Stimulated activated CD4-positive, alpha-beta T cell treated with anti-CD3 and anti-CD28 coated beads, Interleukin-15, amount 100 ng/mL, for 1 hour (primary cell): ENCODE measurements around the gene SAMD1.

ENCODE experiments used
- DNase-seq, 2 donors: peaks; one replicate each; pipeline ENCODE4 v3.0.0-alpha.2; 2020; ENCODE audit warnings: low read depth in 1 of 2, low spot score in 1 of 2

SAMD1 gene

DNA sequence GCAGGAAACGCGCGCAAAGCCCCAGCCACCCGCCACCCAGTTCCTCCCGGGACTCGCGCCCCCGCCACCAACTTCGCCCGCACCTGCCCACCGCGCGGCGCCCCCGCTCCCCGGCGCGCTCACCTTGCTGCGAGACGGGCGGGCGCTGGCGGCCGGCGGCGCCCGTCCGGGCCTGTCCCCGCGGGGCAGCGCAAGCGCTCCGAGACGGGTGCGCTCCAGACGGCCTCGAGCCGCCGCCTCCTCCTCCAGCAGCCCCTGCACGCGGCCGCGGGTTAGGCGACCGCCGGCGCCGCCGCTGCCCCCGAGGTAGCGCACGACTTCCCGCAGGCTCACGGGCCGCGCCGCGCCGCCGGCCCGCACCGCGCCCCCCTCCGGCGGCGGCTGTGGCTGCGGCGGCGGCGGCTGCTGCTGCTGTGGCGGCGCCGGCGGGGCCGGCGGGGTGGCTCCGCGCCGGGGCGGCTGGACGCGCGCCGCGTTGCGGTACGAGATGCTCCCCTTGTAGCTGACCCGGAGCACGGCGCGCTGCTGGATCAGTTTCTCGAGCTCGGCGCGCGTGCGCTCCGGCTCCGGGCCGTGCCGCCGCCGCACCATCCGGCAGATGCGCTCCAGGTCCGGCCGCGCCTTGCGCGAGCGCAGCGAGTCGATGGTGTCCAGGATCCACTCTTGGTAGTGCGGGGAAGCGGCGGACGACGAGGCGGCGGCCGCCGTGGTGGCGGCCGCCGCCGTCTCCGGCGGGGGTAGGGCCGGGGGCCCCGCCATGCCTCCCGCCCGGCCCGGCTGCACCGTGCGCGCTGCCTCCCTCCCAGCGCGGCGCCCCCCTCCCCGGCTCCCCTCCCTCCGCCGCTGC lies 666 bp downstream of the SAMD1 start:
- DNase-seq, result peak in 1 of 2 donors; percentile 46

DNA sequence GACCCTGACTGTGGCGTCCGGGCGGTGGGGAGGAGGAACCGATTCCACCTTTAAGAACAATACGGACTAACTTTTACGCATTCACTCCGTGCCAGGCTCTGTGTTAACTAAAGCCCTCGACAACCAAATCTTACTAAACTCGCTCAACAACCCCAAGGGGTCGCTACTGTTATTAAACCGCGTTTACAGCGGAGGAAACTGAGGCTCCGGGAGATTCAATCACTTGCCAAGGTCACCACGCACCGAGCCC lies 1.2 kb downstream of the SAMD1 start:
- no peak for DNase-seq

DNA sequence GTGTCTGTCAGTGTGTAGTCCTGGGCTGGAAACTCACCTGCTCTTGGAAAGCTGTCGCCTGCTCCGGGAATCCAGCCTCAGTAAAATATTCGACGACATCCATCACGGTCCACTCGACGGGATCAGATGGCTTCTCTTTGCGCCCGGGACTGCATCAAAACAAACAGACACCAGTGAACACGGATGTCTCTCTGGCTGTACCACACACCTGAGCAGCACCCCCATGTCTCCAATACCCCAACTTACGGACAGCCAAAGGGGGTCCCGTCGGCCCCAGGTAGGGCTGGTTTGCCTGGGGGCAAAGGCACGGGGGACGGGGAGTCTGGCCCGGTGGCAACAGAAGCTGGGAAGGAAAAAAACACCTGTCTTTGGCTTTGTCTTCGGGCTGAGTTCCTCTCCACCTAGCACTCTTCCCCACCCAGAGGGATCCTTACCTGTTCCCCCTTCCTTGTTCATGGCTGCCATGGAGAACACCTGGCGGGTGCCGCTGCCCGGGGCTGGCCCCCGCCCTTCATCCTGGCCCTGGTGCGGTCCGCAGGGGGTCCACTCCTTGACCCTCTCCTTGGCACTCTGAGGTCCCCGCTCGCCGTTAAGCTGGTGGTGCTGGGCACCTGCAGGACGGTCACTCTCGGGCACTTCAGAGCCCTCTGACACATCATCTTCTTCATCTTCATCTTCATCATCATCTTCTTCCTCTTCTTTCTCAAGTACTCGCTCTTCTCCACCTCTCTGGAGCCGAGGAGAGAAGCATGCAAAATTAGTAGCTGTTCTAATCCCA lies 1.7 kb downstream of the SAMD1 start:
- no peak for DNase-seq

DNA sequence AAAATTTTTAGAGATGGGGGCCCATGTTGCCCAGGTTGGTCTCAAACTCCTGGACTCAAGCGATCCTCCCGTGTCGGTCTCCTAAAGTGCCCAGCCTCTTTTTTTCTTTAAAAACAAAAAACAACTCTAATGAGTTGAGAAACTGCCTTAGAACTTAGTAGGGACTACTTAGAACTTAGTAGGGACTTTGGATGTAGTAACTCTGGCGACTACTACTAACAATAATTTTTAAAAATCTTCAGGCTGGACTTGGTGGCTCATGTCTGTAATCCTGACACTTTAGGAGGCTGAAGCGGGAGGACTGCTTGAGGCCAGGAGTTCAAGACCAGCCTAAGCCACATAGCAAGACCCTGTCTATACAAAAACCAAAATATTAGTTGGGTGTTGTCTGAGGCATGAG lies 4.5 kb downstream of the SAMD1 start:
- no peak for DNase-seq

DNA sequence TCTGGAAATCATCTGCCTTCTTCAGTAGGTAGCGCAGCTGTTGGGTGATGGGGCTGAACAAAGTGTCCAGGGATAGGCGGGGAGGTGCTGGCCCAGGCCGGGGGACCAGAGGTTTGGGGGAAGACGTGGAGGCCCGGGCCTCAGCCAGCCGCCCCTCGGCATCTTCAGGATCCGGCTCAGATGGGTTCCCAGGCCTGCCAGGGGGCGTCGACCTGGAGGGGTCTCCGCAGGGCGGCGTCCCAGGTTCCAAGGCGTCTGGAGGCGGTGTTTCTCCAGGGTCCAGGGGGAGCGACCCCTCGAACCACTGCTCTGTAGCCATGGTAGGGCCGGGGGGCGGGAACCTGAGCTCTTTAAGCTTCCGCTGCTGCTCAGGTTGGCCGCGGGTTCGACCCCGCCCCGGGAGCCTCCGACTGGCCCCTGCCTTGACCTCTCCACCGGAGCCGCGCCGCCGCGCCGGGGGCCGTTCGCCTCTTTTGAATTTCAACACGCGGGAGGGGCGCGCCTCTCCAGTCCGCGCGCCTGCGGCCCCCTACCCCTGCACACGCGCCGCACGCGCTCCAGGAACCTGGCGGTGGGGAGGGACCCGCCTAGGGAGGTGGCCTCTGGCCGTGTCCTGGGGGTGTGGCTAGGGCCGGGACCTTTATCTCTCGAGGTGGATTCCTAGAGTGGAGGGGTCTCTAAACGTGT lies 5.1 kb downstream of the SAMD1 start, which contains the start of gene C19orf67:
TSS of gene C19orf67 (minus strand) at position 475 of the 687 bp plus-strand sequence. CDS start at position 319, 156 bp downstream.
- no peak for DNase-seq

DNA sequence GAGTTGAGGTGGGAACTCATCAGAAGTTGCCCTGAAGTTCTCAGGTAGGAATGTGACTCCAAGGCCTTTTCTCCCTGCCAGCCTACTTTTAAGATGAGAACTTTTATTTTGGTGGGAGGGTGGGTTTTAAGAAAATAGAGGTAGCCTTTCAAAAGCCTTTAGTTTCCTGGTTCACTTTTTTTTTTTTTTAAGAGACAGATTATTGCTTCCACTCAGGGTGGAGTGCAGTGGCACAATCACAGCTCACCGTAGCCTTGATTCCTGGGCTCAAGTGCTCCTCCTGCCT lies 7.9 kb downstream of the SAMD1 start:
- no peak for DNase-seq

DNA sequence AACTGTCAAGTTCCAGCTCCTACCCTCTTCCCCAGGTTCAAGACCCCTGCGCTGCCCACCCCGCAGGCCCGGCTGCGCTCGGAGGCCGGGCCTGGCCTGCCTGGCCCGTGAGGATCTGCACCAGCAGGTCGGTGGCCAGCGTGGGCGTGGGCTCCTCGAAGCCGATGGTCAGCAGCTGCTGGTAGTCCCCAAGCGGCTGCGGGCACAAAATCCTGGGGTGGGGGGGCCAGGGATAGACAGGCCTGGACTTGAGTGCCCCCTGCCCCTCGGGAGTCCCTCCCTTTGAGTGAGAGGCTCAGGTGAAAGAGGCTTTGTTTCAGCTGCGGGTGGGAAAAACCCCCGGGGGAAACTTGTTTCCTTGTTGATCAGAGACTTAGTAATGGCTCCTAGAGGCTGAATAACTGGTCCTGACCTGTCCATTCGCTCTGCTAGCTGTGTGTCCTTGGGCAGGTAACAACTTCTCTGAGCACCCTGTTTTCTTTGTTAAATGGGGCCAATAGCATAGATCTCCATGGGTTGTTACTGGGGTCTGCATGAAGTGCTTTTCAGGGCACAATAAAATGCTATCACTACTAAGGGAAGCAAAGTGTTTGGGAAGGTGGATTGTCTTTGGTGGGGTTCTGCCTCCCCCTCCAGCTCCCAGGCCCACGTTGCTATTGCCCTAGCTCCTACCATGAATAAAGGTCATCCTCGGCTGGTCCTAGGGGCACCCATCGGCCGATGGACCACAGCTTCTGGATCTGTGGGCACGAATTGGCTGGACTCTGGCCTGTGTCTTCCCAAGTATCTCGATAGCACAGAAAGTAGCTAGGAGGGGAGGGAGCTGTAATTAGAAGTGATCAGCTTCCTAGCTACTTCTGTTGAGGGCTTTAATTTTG lies 8.5 kb downstream of the SAMD1 start:
- no peak for DNase-seq

DNA sequence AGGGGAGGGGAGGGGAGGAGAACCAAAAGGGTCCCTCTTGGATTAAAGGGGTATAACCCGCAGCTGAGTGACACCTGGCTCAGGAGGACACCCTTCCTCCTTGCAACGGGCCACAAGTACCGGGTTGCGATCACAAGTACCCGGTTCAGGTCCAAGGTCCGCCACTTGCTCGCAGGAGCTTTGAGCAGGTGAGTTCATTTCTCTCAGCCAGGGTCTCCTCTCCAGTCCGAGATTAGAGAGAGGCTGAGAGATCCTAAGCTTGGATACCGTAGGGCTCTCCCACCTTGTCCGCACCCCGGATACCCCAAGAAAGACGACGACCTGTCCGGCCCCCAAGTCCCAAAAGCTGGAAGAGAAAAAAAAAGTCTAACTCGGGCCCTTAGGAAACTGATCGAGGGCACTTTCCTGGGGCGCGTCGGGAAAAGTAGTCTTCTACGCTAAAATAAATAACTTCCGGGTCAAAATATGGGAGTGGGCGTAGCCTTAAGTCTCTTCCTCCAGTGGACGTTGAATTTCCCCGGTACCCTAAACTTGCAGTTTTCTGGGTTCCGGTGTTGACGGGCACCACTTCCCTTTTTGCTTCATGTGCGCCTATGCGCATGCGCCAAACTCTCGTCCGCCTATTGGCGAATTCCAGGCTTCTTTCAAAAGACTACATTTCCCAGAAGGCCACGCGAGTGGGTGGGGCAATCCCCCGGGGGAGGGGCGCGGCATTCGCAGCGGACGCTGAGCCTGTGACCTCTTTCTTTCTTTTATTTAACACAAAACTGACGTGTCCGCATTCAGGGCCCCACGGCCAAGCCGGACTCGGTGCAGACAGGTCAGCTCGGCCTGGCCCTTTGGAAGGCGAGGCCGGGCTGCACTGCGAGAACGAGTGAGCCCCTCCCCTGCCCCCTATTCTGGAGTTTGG lies 9.4 kb downstream of the SAMD1 start:
- DNase-seq, result peak; percentile 97 to 98

DNA sequence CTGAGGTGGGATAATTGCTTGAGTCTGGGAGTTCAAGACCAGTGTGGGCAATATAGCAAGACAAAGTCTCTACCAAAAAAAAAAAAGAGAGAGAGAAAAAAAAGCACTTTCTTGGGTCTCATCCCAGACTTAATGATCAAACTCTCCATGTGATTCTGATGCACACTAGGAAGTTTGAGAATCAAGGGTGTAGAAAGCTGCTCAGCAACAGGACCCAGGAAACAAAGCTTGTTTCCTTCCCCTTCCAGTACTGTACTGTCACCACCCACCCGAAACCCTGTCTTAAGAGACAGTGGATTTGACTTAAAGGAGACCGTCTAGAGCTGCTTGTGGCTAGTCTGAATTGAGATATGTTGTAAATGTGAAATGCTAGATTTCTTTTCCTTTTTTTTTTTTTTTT lies 12.1 kb downstream of the SAMD1 start:
- DNase-seq, result no peak

DNA sequence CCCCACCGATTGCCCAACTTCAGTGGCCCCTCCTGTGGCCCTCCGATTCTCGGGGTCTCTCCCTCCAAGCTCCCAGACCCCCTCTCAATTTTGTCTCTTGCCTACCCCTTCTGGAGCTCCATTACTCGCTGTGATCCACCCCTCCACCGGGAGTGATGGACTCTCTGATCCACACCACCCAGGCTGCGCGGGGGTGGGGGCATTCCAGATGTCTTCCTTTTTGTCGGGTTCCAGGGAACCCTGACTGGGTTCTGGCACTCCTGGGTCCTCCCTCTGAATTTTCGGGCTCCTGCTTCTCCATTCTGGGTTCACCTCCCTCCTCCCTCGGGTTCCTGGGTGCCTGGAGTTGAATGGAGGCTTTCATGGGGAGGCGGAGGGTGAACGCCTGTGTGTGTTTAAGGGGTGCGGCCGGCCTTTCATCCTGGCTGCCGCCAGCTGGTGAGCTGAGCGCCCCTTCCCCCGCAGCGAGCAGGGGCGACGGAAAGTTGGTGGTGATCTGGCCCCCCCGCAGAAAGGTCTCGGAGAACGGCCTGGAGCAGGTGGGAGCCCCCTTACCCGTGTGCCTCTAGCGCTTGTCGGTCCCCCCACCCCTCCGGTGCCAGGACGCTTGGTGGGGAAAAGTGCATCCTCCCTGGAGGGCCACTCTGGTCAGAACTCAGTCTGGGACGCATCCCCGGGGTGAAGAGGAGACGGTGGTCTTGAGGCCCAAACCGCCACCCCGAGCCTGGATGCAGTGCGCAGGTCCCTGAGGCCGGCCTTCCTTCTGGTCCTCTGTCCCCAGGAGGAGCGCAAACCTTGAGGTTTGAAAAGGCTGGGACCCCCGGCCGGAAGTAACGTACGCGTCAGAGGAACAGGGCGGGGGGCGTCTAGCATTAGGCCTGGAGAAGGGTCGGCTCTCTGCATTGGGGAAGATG lies 16.4 kb downstream of the SAMD1 start:
- no peak for DNase-seq

DNA sequence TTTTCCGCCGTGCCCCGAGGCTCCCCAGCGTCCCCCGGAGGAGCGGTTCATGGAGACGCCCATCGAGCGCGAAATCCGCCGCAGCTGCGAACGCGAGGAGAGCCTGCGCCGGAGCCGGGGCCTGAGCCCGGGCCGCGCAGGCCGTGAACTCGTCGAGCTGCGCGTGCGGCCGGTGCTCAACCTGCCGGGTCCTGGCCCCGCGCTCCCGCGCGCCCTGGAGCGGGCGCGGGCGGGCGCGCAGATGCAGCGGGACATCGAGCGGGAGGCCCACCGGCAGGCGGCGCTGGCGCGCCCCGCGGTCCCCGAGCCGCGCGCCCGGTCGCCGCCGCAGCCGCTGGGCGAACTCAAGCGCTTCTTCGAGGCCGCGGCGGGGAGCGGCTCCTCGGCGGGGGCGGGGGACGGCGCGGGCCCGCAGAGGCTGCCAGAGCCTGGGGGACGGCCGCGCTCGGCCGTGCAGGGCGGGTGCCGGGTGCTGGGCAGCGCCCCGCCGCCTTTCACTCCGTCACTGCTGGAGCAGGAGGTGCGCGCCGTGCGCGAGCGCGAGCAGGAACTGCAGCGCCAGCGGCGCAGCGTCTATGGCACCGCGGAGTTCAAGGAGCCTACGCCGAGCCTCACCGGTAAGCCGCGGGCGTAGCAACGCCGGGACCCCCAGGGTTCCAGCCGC lies 17.2 kb downstream of the SAMD1 start:
- peak; percentile 63 to 70 for DNase-seq

DNA sequence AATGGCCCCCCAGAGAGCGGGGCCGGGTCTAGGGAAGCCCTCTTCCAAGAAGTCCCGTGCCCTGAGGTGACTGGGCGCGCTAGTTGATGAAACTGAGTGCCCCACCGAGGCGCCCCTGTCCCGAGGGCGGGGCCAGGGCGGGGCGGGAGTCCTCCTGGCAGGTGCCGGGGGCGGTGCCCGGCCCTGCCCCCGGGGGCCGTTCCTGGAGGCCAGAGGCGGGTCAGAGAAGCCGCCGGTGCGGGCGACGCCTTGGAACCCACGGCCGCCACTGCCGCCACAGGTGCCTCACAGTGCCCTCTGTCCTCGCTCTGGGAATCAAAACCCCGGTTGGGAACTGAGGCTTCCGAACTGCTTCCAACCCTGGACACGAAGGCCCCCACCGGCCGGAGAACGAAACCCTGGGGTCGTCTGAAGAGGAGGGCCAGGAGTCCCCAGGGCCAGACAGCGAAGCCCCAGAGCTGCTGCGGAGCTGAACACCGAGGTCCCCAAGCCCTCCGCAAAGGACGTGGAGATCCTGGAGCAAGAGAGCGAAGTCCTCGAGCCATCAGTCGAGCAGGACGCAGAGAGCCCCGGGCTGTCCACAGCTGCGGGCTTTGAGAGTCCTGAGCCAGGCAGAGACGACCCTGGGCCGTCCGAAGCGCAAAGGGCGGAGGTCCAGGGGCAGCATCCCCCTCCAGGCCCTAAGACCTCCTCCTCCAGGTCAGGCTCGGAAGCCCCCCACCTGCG lies 17.9 kb downstream of the SAMD1 start, which contains the start of gene MISP3:
TSS of gene MISP3 (plus strand) at position 252 of the 726 bp plus-strand sequence. CDS start 524 bp downstream, outside the sequence.
- no peak for DNase-seq

DNA sequence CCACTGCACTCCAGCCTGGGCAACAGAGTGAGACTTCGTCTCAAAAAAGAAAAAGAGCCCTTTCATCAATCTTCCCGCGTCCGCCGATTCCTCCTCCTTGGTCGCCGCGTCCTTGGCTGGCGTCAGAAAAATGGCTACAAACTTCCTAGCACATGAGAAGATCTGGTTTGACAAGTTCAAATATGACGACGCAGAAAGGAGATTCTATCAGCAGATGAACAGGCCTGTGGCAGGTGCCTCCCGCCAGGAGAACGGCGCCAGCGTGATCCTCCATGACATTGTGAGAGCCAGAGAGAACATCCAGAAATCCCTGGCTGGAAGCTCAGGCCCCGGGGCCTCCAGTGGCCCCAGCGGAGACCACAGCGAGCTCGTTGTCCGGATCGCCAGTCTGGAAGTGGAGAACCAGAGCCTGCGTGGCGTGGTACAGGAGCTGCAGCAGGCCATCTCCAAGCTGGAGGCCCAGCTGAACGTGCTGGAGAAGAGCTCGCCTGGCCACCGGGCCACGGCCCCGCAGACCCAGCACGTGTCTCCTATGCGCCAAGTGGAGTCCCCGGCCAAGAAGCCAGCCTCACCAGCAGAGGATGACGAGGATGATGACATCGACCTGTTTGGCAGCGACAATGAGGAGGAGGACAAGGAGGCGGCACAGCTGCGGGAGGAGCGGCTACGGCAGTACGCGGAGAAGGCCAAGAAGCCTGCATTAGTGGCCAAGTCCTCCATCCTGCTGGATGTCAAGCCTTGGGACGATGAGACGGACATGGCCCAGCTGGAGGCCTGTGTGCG lies 20.1 kb downstream of the SAMD1 start:
- DNase-seq, result no peak

DNA sequence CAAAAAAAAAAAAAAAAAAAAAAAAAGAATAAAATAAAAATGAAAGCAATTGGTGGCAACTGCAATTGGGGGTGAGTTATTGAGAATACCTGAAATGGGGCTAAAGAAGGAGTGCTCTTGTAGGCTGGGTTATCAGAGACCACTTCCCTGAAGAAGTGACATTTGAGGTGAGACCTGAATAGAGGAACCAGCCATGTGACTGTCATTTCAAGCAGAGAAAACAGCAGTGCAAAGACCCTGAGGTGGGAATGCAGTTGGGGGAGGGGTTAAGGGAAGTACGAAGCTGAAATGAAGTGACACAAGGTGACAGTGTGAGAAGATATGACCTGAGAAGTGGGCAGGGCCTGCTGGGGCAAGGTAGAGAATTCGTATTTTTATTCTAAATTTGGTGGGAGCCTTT lies 24.4 kb downstream of the SAMD1 start:
- DNase-seq, result no peak

DNA sequence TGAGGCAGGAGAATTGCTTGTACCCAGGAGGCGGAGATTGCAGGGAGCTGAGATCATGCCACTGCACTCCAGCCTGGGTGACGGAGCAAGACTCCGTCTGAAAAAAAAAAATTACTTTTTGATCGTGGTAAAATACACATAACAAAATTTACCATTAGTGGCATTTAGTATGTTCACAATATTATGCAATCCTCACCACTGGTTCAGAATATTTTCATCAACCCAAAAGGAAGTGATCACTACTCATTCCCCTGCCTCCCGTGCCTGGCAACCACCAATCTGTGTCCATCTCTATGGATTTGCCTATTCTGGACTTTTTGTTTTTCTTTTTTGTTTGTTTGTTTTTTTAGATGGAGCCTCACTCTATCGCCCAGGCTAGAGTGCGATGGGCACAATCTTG lies 27.4 kb downstream of the SAMD1 start:
- no peak for DNase-seq

DNA sequence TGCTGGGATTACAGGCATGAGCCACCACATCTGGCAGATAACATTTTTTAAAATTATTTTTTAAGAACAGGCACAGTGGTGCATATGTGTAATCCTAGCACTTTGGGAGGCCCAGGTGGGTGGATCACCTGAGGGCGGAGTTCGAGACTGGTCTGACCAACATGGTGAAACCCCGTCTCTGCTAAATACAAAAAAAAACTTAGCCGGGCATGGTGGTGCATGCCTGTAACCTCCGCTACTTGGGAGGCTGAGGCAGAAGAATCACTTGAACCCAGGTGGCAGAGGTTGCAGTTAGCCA lies 28.0 kb downstream of the SAMD1 start:
- DNase-seq, result no peak
